Regular cardiac myocyte (primary cell): Measurements from ENCODE around the gene FFAR2. TPM values are rescaled to one million over a fixed set of nuclear protein-coding genes. Genes with fewer than 3 reads are reported as not detected.

Source experiments
- total RNA-seq: library from RNA; depleted of rRNA; stranded (reverse); fragments of >200 nt; gene quantifications from 2 replicates; pipeline ENCODE4 v1.2.3, GENCODE V29; 2014

Gene FFAR2
- total RNA-seq = not detected in 2 replicates

DNA sequence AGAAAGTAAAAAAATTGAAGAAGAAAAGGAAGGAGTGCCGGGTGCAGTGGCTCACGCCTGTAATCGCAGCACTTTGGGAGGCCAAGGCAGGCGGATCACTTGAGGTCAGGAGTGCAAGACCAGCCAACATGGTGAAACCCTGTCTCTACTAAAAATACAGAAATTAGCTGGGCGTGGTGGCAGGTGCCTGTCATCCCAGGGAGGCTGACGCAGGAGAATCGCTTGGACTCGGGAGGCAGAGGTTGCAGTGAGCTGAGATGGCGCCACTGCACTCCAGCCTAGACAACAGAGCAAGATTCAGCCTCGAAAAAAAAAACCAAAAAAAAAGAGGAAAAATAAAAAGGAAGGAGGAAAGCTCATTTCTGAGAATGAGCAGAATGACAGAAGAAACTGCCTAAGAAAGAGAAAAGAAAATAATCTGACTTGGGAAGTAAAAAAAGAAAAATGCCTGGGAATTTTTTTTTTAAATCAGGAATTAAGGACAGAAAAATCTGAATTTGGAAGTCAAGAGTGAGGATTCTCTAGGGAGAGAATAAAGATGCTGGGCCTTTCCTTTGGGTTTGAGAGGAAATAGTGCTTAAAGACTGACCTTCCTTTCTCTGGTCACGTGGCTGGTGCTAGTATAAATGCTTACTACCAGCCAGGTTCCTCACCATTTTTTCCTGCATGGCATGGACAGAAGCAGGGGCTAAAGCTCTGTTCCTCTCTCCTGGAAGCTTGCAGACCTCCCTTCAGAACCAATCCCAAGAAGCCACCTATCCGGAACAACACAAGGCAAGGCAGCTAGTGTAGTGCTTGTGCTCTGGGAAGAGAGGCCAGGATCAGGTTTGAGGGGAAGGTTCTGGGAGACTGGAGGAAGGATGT lies at the start of gene FFAR2:
Gene FFAR2 (plus strand): TSS at position 652 of the 864 bp plus-strand sequence. CDS start 1,458 bp downstream, outside the sequence.

DNA sequence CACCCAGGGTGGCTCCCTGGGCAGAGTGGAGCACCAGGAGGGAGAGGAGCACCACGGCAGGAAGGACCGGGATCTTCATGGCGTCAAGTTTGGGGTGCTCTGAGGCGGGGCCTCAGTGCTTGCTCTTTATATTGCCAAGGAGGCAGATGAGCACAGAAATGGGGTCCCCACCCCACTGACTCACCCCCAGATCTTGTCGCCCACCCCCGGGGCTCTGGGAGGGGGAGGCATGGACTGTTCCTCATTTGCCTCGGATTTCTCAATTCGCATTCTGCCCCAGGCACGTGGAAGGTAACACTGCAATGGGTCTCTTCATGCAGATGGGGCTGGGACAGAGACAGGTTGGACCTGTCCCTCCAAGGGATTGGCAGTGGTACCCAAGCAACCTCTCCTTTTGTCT lies 42.3 kb downstream of the FFAR2 start, which contains the start of gene KRTDAP:
Gene KRTDAP (minus strand): TSS at position 101 of the 400 bp plus-strand sequence. CDS start 22 bp downstream, at position 79.

Other genes with a start within 250 kb of the FFAR2 start
- not detected in 2 replicates for gene FAM187B, start 219.5 kb upstream of the FFAR2 start, total RNA-seq
- gene LSR, start 199.3 kb upstream of the FFAR2 start, total RNA-seq = 0.28 and 1.7 TPM in 2 replicates
- gene USF2, start 179.3 kb upstream of the FFAR2 start, total RNA-seq = 33.5 and 49.1 TPM in 2 replicates
- gene HAMP, start 165.7 kb upstream of the FFAR2 start, total RNA-seq = 0.19 TPM in 1 of 2 replicates, not detected in the other
- gene MAG, start 156.1 kb upstream of the FFAR2 start, total RNA-seq = 0.96 TPM in 1 of 2 replicates, not detected in the other
- gene CD22, start 119.1 kb upstream of the FFAR2 start, total RNA-seq = 0.96 and 1.7 TPM in 2 replicates
- not detected in 2 replicates for gene FFAR1, start 100.4 kb upstream of the FFAR2 start, total RNA-seq
- gene FFAR3, start 89.8 kb upstream of the FFAR2 start, total RNA-seq = not detected in 2 replicates
- not detected in 2 replicates for gene GPR42, start 77.2 kb upstream of the FFAR2 start, total RNA-seq
- not detected in 2 replicates for gene KRTDAP, start 42.2 kb downstream of the FFAR2 start, total RNA-seq
- gene DMKN, start 65.4 kb downstream of the FFAR2 start, total RNA-seq = 0.77 and 2.5 TPM in 2 replicates
- 0.19 and 2.0 TPM in 2 replicates for gene SBSN, start 80.1 kb downstream of the FFAR2 start, total RNA-seq
- not detected in 2 replicates for gene GAPDHS, start 85.2 kb downstream of the FFAR2 start, total RNA-seq
- 83.2 and 98.7 TPM in 2 replicates for gene TMEM147, start 97.4 kb downstream of the FFAR2 start, total RNA-seq
- gene ATP4A, start 115.4 kb downstream of the FFAR2 start, total RNA-seq = not detected in 2 replicates
- not detected in 2 replicates for gene PMIS2, start 137.9 kb downstream of the FFAR2 start, total RNA-seq
- 4.8 and 11.1 TPM in 2 replicates for gene HAUS5, start 164.5 kb downstream of the FFAR2 start, total RNA-seq
- 26.2 and 58.3 TPM in 2 replicates for gene RBM42, start 180.8 kb downstream of the FFAR2 start, total RNA-seq
- gene ETV2, start 193.5 kb downstream of the FFAR2 start, total RNA-seq = 0.19 and 0.28 TPM in 2 replicates
- 282 and 447 TPM in 2 replicates for gene COX6B1, start 200.1 kb downstream of the FFAR2 start, total RNA-seq
- gene UPK1A, start 218.3 kb downstream of the FFAR2 start, total RNA-seq = under 0.01 TPM in 1 of 2 replicates, not detected in the other